Panc1 (cell line): ENCODE data around the gene VPS29. TPM values are rescaled to one million over a fixed set of nuclear protein-coding genes. Genes with fewer than 3 reads are reported as not detected.
"Not testable (repeated sequence)": the region's sequence is repeated elsewhere in the genome, so short reads cannot be mapped to it uniquely, and the experiment has no call there.

Source experiments
- ATAC-seq: fragments of 200-7000 bp; cut with Tn5 transposase; 2 replicates; pipeline ENCODE4 v1.9.1; 2020; ENCODE audit warnings: mild to moderate bottlenecking, moderate library complexity
- BruUV-seq: library from RNA; stranded (reverse); fragments of 400-500 nt; replicated peaks from 2 replicates; lab custom pipeline; 2021; lab: Mats Ljungman, UMichigan
- CTCF ChIA-PET: fragments of 300-600 bp; sonication (Branson Sonifier 250); formaldehyde crosslinking; loops from one replicate; lab custom pipeline; 2022; ENCODE audit warnings: antibody characterized with exemption; lab: Charles Lee
- POLR2A ChIA-PET: fragments of 300-600 bp; sonication (Branson Sonifier 250); formaldehyde crosslinking; loops from one replicate; lab custom pipeline; 2022; ENCODE audit warnings: antibody characterized with exemption; lab: Charles Lee
- DNase-seq: peaks from one replicate; pipeline ENCODE4 v3.0.0-alpha.2; 2010; ENCODE audit warnings: low read depth, low spot score
- H3K27ac ChIP-seq: 2 replicates; pipeline ENCODE4 v1.5.1; 2011; ENCODE audit warnings: mild to moderate bottlenecking, low read length, inconsistent platforms
- H3K27me3 ChIP-seq: fragments of 200-500 bp; sonication (Bioruptor generic); 2 replicates; pipeline ENCODE4 v1.6.0; 2014; ENCODE audit warnings: low read length, inconsistent platforms; ENCODE audit not compliant: control insufficient read depth, insufficient read depth
- H3K36me3 ChIP-seq: fragments of 200-500 bp; sonication (Bioruptor generic); 2 replicates; pipeline ENCODE4 v1.5.1; 2014; ENCODE audit warnings: inconsistent platforms, mild to moderate bottlenecking, low read length, moderate library complexity; ENCODE audit not compliant: control insufficient read depth, insufficient read depth
- H3K4me1 ChIP-seq: 2 replicates; pipeline ENCODE4 v1.5.1; 2011; ENCODE audit warnings: inconsistent platforms, mild to moderate bottlenecking, low read length, moderate library complexity; ENCODE audit not compliant: control insufficient read depth, insufficient read depth
- H3K4me3 ChIP-seq, 2 experiments: 2 replicates each; pipeline ENCODE4 v1.5.1; 2011 to 2012; ENCODE audit warnings: low read depth in 2 of 2, low read length in 2 of 2, mild to moderate bottlenecking in 2 of 2, inconsistent platforms in 1 of 2, moderate library complexity in 1 of 2
- H3K9me3 ChIP-seq: fragments of 200-500 bp; sonication (Bioruptor generic); 2 replicates; pipeline ENCODE4 v1.5.1; 2014; ENCODE audit warnings: low read depth, mild to moderate bottlenecking, inconsistent platforms, low read length, moderate library complexity; ENCODE audit not compliant: control insufficient read depth, insufficient read depth
- POLR2AphosphoS5 ChIP-seq: IDR thresholded peaks from 2 replicates; pipeline ENCODE4 v1.6.1; 2012; ENCODE audit warnings: mild to moderate bottlenecking, low read depth, low read length, moderate library complexity
- SIN3A ChIP-seq: IDR thresholded peaks from 2 replicates; pipeline ENCODE4 v1.6.1; 2012; ENCODE audit warnings: low read depth, mild to moderate bottlenecking, low read length, moderate library complexity, borderline replicate concordance; ENCODE audit not compliant: insufficient read depth
- TCF7L2 ChIP-seq: IDR thresholded peaks from 2 replicates; pipeline ENCODE4 v1.6.1; 2011; ENCODE audit warnings: mild to moderate bottlenecking, low read depth, low read length, inconsistent platforms
- in situ Hi-C: cut with HindIII; loops from 2 replicates; pipeline ENCODE4 v1.10.0; 2016; ENCODE audit warnings: low sequenced_read_pairs, low pct_unique_long_range_greater_than_20kb
- intact Hi-C: fragments of 100-400 bp; cut with micrococcal nuclease; formaldehyde crosslinking; loops from one replicate; pipeline ENCODE4 v1.10.0; 2022; ENCODE audit not compliant: unreplicated experiment
- total RNA-seq: library from RNA; stranded (reverse); gene quantifications from one replicate; pipeline ENCODE4 v1.2.1, GENCODE V29; 2021; ENCODE audit not compliant: unreplicated experiment
- TF ChIP-seq, protein P1 (sequence below), 2 experiments: IDR thresholded peaks; 2 replicates each; pipeline ENCODE4 v1.6.1; 2011 to 2012; ENCODE audit warnings: low read depth in 2 of 2, control low read depth in 1 of 2, low read length in 1 of 2, mild to moderate bottlenecking in 1 of 2, moderate library complexity in 1 of 2; ENCODE audit not compliant: insufficient read depth in 1 of 2
- TF ChIP-seq, protein P2 (sequence below): fragments of 450-650 bp; IDR thresholded peaks from 2 replicates; pipeline ENCODE4 v1.5.1; 2017; ENCODE audit warnings: mild to moderate bottlenecking

The VPS29 gene
- total RNA-seq, 1 experiment from 2014 or later: 128 TPM

DNA sequence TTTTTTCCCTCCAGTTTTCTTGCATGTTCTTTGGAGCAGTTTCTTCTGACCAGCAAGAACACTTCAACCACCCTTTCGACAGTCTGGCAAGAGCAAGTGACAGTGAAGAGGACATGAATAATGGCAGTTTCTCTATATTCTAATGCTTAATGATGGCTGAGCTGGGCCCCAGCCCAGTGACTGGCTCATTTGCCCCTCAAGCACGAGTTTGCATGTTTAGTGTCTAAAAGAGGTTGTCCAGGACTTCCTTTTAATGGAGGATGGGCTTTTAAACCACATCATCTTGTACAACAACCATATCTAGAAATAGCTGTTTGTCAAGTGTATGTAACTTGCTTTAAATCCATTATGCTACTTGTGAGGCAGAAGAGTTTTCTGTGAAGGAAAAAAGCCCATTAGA, 28.6 kb upstream of the VPS29 start:
- H3K9me3 ChIP-seq: no peaks in the 10 kb centered on the region
- no peaks in the 10 kb centered on the region for H3K4me1 ChIP-seq
- BruUV-seq: no TSS peak
- ChIA-PET POLR2A (no interaction called here), CTCF (no interaction called here)
- TF ChIP-seq, protein P1, sequence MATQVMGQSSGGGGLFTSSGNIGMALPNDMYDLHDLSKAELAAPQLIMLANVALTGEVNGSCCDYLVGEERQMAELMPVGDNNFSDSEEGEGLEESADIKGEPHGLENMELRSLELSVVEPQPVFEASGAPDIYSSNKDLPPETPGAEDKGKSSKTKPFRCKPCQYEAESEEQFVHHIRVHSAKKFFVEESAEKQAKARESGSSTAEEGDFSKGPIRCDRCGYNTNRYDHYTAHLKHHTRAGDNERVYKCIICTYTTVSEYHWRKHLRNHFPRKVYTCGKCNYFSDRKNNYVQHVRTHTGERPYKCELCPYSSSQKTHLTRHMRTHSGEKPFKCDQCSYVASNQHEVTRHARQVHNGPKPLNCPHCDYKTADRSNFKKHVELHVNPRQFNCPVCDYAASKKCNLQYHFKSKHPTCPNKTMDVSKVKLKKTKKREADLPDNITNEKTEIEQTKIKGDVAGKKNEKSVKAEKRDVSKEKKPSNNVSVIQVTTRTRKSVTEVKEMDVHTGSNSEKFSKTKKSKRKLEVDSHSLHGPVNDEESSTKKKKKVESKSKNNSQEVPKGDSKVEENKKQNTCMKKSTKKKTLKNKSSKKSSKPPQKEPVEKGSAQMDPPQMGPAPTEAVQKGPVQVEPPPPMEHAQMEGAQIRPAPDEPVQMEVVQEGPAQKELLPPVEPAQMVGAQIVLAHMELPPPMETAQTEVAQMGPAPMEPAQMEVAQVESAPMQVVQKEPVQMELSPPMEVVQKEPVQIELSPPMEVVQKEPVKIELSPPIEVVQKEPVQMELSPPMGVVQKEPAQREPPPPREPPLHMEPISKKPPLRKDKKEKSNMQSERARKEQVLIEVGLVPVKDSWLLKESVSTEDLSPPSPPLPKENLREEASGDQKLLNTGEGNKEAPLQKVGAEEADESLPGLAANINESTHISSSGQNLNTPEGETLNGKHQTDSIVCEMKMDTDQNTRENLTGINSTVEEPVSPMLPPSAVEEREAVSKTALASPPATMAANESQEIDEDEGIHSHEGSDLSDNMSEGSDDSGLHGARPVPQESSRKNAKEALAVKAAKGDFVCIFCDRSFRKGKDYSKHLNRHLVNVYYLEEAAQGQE (IDR thresholded peaks at IDR 0.05; ENCODE audit: insufficient read depth in 1 of 2, low read depth in 2 of 2, low read length in 1 of 2): no peak
- TF ChIP-seq POLR2AphosphoS5 (no peak), SIN3A (no peak), TCF7L2 (no peak)
- TF ChIP-seq, protein P2, sequence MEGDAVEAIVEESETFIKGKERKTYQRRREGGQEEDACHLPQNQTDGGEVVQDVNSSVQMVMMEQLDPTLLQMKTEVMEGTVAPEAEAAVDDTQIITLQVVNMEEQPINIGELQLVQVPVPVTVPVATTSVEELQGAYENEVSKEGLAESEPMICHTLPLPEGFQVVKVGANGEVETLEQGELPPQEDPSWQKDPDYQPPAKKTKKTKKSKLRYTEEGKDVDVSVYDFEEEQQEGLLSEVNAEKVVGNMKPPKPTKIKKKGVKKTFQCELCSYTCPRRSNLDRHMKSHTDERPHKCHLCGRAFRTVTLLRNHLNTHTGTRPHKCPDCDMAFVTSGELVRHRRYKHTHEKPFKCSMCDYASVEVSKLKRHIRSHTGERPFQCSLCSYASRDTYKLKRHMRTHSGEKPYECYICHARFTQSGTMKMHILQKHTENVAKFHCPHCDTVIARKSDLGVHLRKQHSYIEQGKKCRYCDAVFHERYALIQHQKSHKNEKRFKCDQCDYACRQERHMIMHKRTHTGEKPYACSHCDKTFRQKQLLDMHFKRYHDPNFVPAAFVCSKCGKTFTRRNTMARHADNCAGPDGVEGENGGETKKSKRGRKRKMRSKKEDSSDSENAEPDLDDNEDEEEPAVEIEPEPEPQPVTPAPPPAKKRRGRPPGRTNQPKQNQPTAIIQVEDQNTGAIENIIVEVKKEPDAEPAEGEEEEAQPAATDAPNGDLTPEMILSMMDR: no peak
- H3K27ac ChIP-seq: no peak overlapping the region
- no peak overlapping the region for H3K4me3 ChIP-seq
- intact Hi-C loops (no loop called here), in situ Hi-C loops (no loop called here)
- no peaks in the 10 kb centered on the region for H3K27me3 ChIP-seq
- H3K36me3 ChIP-seq: no peaks in the 10 kb centered on the region
- DNase-seq (no peak), ATAC-seq (no peak)

DNA sequence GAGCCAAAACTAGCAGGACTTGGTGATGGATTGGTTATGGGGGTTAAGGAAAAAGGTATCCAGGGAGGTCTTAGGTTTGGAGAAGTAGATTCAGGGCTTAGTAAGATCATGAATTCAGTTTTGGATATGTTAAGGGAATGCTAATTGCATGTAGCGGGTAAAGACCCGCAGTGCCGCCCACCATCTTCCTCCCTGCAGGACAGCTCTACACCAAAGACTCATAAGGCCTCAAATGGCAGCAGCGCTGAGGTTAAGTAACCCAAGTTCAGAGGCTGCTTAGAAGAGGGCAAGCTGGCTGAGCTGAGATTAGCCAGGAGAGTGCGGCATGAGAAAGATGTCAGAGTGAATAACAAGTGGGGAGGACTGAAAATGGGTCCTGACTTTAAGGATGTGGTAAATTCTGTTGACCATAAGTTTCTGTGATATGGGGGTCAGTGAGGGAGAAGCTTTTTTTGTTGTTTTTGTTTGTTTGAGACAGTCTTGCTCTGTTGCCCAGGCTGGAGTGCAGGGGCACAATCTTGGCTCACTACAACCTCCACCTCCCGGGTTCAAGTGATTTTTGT, 26.4 kb upstream of the VPS29 start:
- intact Hi-C loops: no loop called here
- H3K27ac ChIP-seq: no peak overlapping the region
- peak; percentile 70 for ATAC-seq
- H3K4me1 ChIP-seq: no peaks in the 10 kb centered on the region
- no peak for TF ChIP-seq POLR2AphosphoS5
- TF ChIP-seq, protein P2: no peak
- TF ChIP-seq, protein P1 (IDR thresholded peaks at IDR 0.05; ENCODE audit: insufficient read depth in 1 of 2, low read depth in 2 of 2, low read length in 1 of 2): no peak
- no peak for TF ChIP-seq TCF7L2
- no peak for TF ChIP-seq SIN3A
- no peaks in the 10 kb centered on the region for H3K9me3 ChIP-seq
- in situ Hi-C loops: no loop called here
- H3K4me3 ChIP-seq: no peak overlapping the region
- CTCF ChIA-PET: interaction anchor here (0.6 kb wide), 2 partner anchors 15 to 19 kb away, joined by 3 read pairs; no protein-coding TSS in a partner anchor
- H3K36me3 ChIP-seq: no peaks in the 10 kb centered on the region
- no peak for DNase-seq
- BruUV-seq: no TSS peak
- H3K27me3 ChIP-seq: no peaks in the 10 kb centered on the region
- POLR2A ChIA-PET: interaction anchor here (0.5 kb wide), 1 partner anchor 19 kb away, joined by 7 read pairs; no protein-coding TSS in a partner anchor

DNA sequence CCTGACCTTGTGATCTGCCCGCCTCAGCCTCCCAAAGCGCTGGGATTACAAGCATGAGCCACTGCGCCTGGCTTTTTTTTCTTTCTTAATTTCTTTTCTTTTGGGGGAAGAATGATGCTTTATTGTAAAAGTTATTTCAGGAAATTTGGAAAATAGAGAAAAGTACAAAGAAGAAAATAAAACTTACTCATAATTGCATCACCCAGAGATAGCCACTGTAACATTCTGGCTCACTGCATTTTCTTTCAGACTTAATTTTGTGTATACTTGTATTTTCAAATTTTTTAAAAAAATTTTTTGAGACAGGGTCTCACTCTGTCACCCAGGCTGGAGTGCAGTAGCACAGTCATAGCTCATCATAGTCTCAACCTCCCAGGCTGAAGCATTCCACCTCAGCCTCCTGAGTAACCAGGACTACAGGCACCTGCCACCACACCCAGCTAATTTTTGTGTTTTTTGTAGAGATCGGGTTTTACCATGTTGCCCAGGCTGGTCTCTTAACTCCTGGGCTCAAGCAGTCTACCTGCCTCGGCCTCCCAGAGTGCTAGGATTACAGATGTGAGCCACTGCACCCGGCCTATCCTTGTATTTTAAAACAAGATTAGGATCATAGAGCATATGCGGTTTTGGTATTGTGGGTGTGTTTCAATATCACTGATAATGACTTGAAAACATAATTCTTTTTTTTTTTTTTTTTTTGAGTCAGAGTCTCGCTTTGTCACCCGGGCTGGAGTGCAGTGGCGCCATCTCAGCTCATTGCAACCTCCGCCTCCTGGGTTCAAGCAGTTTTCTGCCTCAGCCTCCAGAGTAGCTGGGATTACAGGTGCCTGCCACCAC, 19.2 kb upstream of the VPS29 start:
- H3K27me3 ChIP-seq, H3K4me3 ChIP-seq, H3K36me3 ChIP-seq, CTCF ChIA-PET, H3K27ac ChIP-seq, H3K4me1 ChIP-seq, POLR2A ChIA-PET, ATAC-seq, in situ Hi-C loops, H3K9me3 ChIP-seq, BruUV-seq, intact Hi-C loops, DNase-seq: not testable (repeated sequence)
